Kidney (tissue), 14 donors: Measurements from ENCODE around the gene DACT2. TPM values are rescaled to one million over a fixed set of nuclear protein-coding genes. Genes with fewer than 3 reads are reported as not detected.

Experiments
- DNase-seq, 5 donors: peaks; one replicate each; pipeline ENCODE4 v3.0.0-alpha.2; 2013 to 2020
- FAIRE-seq: peaks from 2 replicates; lab custom pipeline; 2012; peaks lifted over from hg19 to GRCh38; lab: Jason Lieb, UNC
- H3K27ac ChIP-seq, 2 donors: one replicate each; pipeline ENCODE4 v1.7.0; 2013; ENCODE audit warnings: low read depth in 2 of 2, low read length in 2 of 2, inconsistent platforms in 1 of 2
- H3K27me3 ChIP-seq: one replicate; pipeline ENCODE4 v1.7.1; 2013; ENCODE audit warnings: low read length, inconsistent platforms; ENCODE audit not compliant: control insufficient read depth, insufficient read depth
- H3K36me3 ChIP-seq, 3 donors: one replicate each; pipeline versions ENCODE4 v1.7.0 to v1.7.1; 2013; ENCODE audit warnings: low read length in 3 of 3, control low read depth in 1 of 3, inconsistent platforms in 1 of 3; ENCODE audit not compliant: insufficient read depth in 3 of 3, control insufficient read depth in 2 of 3
- H3K4me1 ChIP-seq, 3 donors: one replicate each; pipeline versions ENCODE4 v1.7.0 to v1.7.1; 2013; ENCODE audit warnings: low read length in 3 of 3, inconsistent platforms in 1 of 3, low read depth in 1 of 3; ENCODE audit not compliant: control insufficient read depth in 2 of 3, insufficient read depth in 2 of 3
- H3K4me3 ChIP-seq, 3 donors: one replicate each; pipeline versions ENCODE4 v1.7.0 to v1.8.1; 2013; ENCODE audit warnings: low read length in 3 of 3, control low read depth in 1 of 3, inconsistent platforms in 1 of 3
- H3K9ac ChIP-seq, 3 donors: one replicate each; pipeline versions ENCODE4 v1.7.0 to v1.7.1; 2013; ENCODE audit warnings: low read length in 3 of 3, control low read depth in 1 of 3, inconsistent platforms in 1 of 3
- H3K9me3 ChIP-seq, 3 donors: one replicate each; pipeline versions ENCODE4 v1.7.0 to v1.7.1; 2013; ENCODE audit warnings: low read length in 3 of 3, control low read depth in 1 of 3, inconsistent platforms in 1 of 3; ENCODE audit not compliant: control insufficient read depth in 2 of 3, insufficient read depth in 1 of 3
- CTCF ChIP-seq: IDR thresholded peaks from 3 replicates; pipeline ENCODE4 v1.5.1; 2012; ENCODE audit warnings: mild to moderate bottlenecking, moderate library complexity, borderline replicate concordance; ENCODE audit not compliant: insufficient read depth; ENCODE audit errors: extremely low read depth
- intact Hi-C: fragments of 100-400 bp; cut with DNase I; formaldehyde crosslinking; loops from one replicate; pipeline ENCODE4 v1.11.1; 2022
- polyA plus RNA-seq: library from polyadenylated mRNA; stranded (reverse); fragments of 350-450 nt; fragmentation: Illumina TruSeq; extraction: RNeasy Lipid Tissue Mini Kit (QIAGEN cat#74804); gene quantifications from one replicate; pipeline ENCODE4 v1.2.3, GENCODE V29; 2014; ENCODE audit warnings: low read depth, low replicate concordance; ENCODE audit not compliant: insufficient read depth
- total RNA-seq: library from RNA; stranded (reverse); fragmentation: NEBNext Ultra II Directional; extraction: Animal tissue kit (Norgen Biotek cat#: 25700); gene quantifications from one replicate; pipeline ENCODE4 v1.2.1, GENCODE V29; 2021
- donor health status: control.
- donor health status: control.
- donor health status: control.
- donor health status: control.
- donor health status: control.
- donor health status: DM: yes; HTN: yes; CAD: no.
- donor health status: Normal renal cell carcinoma (clear cell type).

DACT2 gene
- total and polyA plus RNA-seq, 2 donors from 2014 or later, result 4.8 to 5.0 TPM

- peaks cover 0 to 5% (median 0%) of the 10 kb centered on the region in 3 donors for H3K4me1 ChIP-seq
- no peak overlapping the region for H3K9ac ChIP-seq
- H3K4me3 ChIP-seq, result no peak overlapping the region
- DNase-seq (no peak), FAIRE-seq (no peak)
- H3K27ac ChIP-seq, result no peak overlapping the region
- TF ChIP-seq CTCF, result no peak
- H3K27me3 ChIP-seq, result no peaks in the 10 kb centered on the region
- H3K36me3 ChIP-seq, result no peaks in the 10 kb centered on the region
- H3K9me3 ChIP-seq, result no peaks in the 10 kb centered on the region
- intact Hi-C loops, result no loop called here
Measured at GRCh38 chr6:168305863-168306262, 13.7 kb downstream of the DACT2 start.

GRCh38 chr6:168305096-168305749 is 14.4 kb downstream of the DACT2 start:
- Histone ChIP-seq H3K4me1 (peaks cover 0 to 5% (median 0%) of the 10 kb centered on the region in 3 donors), H3K4me3 (no peak overlapping the region), H3K27ac (no peak overlapping the region), H3K36me3 (no peaks in the 10 kb centered on the region), H3K9ac (no peak overlapping the region), H3K9me3 (no peaks in the 10 kb centered on the region), H3K27me3 (no peaks in the 10 kb centered on the region)
- intact Hi-C loops, result no loop called here
- no peak for TF ChIP-seq CTCF
- FAIRE-seq (no peak), DNase-seq (no peak)

GRCh38 chr6:168304752-168305015 is 14.9 kb downstream of the DACT2 start:
- H3K9me3 ChIP-seq, result no peaks in the 10 kb centered on the region
- H3K27me3 ChIP-seq, result no peaks in the 10 kb centered on the region
- no peak overlapping the region for H3K27ac ChIP-seq
- intact Hi-C loops, result no loop called here
- no peak overlapping the region for H3K9ac ChIP-seq
- H3K4me1 ChIP-seq, result peaks cover 0 to 6% (median 5%) of the 10 kb centered on the region in 3 donors
- no peak for TF ChIP-seq CTCF
- no peak for FAIRE-seq
- no peak overlapping the region for H3K4me3 ChIP-seq
- H3K36me3 ChIP-seq, result no peaks in the 10 kb centered on the region
- DNase-seq, result no peak
